HEK293T (cell line): ENCODE results near the gene TBC1D10A.

Experiments
- BHLHE40 ChIP-seq: fragments of 450-650 bp; IDR thresholded peaks from 2 replicates; pipeline ENCODE4 v1.6.1; 2016; ENCODE audit warnings: mild to moderate bottlenecking, moderate library complexity, borderline replicate concordance
- ELF4 ChIP-seq: fragments of 450-650 bp; IDR thresholded peaks from 2 replicates; pipeline ENCODE4 v1.6.1; 2017; ENCODE audit warnings: antibody characterized with exemption
- LEF1 ChIP-seq: fragments of 450-650 bp; IDR thresholded peaks from 2 replicates; pipeline ENCODE4 v1.6.1; 2017; ENCODE audit warnings: mild to moderate bottlenecking, borderline replicate concordance
- NFRKB ChIP-seq: fragments of 450-650 bp; IDR thresholded peaks from 2 replicates; pipeline ENCODE4 v1.6.1; 2016; ENCODE audit warnings: mild to moderate bottlenecking, moderate library complexity
- PKNOX1 ChIP-seq: fragments of 450-650 bp; IDR thresholded peaks from 2 replicates; pipeline ENCODE4 v1.6.1; 2016
- SP1 ChIP-seq: fragments of 450-650 bp; IDR thresholded peaks from 2 replicates; pipeline ENCODE4 v1.6.1; 2017

DNA sequence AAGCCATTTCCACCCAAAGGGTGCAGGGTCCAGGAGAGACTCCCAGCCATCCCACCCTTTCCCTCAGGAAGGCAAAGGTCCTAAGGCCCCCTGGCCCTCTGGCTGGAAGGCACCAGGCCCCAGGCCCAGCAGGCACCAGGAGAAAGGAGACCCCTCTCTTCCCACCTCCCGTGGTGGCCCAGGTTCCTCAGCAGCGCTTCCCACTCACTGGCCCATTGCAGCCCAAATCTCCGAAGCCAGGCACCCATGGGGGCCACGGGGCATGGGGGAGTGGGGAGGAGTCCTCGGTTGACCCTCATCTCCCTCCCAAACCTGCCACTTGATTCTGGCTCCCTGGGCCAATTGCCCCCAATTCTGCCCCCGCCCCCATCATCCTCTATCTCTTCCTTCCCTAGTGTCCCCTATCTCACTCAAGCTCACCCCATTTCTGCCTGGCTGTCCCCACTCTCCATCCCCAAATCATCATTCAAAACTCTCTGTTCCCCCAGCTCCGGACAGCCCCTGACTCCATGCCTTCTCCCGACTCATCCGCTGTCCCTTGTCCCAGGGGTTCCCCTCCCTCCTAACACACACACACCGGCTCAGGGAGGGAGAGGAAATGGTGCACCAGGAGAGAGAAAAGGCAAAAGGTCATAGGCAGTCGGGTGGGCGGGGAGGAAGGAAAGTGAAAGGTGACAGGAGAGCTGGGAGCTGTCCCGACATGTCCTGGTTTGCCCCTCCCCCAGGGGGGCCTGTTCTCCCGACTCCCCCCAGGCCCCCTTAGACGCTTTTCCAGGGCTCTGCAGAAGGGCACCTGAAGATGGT is 81.4 kb downstream of the TBC1D10A start:
- no peak for TF ChIP-seq BHLHE40
- no peak for TF ChIP-seq PKNOX1
- no peak for TF ChIP-seq SP1
- no peak for TF ChIP-seq LEF1
- TF ChIP-seq ELF4: no peak
- no peak for TF ChIP-seq NFRKB
